SKM-1 treated with dmso at 0.1 percent for 144 hours (cell line): ENCODE results near the gene PAK5.

ENCODE experiments used
- DNase-seq: peaks from one replicate; lab custom pipeline; 2025; ENCODE audit not compliant: unreplicated experiment; lab: John Stamatoyannopoulos, UW

The PAK5 gene

GRCh38 chr20:9501473-9501872, 337.4 kb downstream of the PAK5 start:
- no peak for DNase-seq

- no peak for DNase-seq
Observed at GRCh38 chr20:9500121-9500520, 338.8 kb downstream of the PAK5 start.

- no peak for DNase-seq
Observed at GRCh38 chr20:9499126-9499899, 339.6 kb downstream of the PAK5 start.

GRCh38 chr20:9498322-9498721, 340.6 kb downstream of the PAK5 start:
- DNase-seq: no peak

- no peak for DNase-seq
Observed at GRCh38 chr20:9496155-9496554, 342.7 kb downstream of the PAK5 start.

- no peak for DNase-seq
Observed at GRCh38 chr20:9495701-9496100, 343.2 kb downstream of the PAK5 start.

- DNase-seq: no peak
Observed at GRCh38 chr20:9493803-9494202, 345.1 kb downstream of the PAK5 start.

- DNase-seq: no peak
Observed at GRCh38 chr20:9492067-9492466, 346.8 kb downstream of the PAK5 start.

- no peak for DNase-seq
Observed at GRCh38 chr20:9491324-9491723, 347.6 kb downstream of the PAK5 start.

- DNase-seq: no peak
Observed at GRCh38 chr20:9490631-9491030, 348.2 kb downstream of the PAK5 start.

GRCh38 chr20:9490161-9490560, 348.7 kb downstream of the PAK5 start:
- no peak for DNase-seq

GRCh38 chr20:9488063-9488462, 350.8 kb downstream of the PAK5 start:
- no peak for DNase-seq
